Measurements from ENCODE around the gene MDN1.
"Not testable (repeated sequence)": the region's sequence is repeated elsewhere in the genome, so short reads cannot be mapped to it uniquely, and the experiment has no call there.

Gene MDN1

GRCh38 chr6:89817481-89817880, 2.1 kb downstream of the MDN1 start:
- no peak for DNase-seq (ENCODE audit: extremely low read depth in 1 of 2, low read depth in 1 of 2)

- not testable (repeated sequence) for DNase-seq (ENCODE audit: extremely low read depth in 1 of 2, low read depth in 1 of 2)
Observed at GRCh38 chr6:89813422-89813821, 6.2 kb downstream of the MDN1 start.

GRCh38 chr6:89807581-89807980, 12.0 kb downstream of the MDN1 start:
- no peak for DNase-seq (ENCODE audit: extremely low read depth in 1 of 2, low read depth in 1 of 2)

GRCh38 chr6:89805814-89806371, 13.7 kb downstream of the MDN1 start:
- DNase-seq (ENCODE audit: extremely low read depth in 1 of 2, low read depth in 1 of 2), result no peak

- no peak for DNase-seq (ENCODE audit: extremely low read depth in 1 of 2, low read depth in 1 of 2)
Observed at GRCh38 chr6:89803271-89803670, 16.3 kb downstream of the MDN1 start.

GRCh38 chr6:89799756-89800155, 19.8 kb downstream of the MDN1 start:
- DNase-seq (ENCODE audit: extremely low read depth in 1 of 2, low read depth in 1 of 2), result no peak

GRCh38 chr6:89799096-89799495, 20.5 kb downstream of the MDN1 start:
- no peak for DNase-seq (ENCODE audit: extremely low read depth in 1 of 2, low read depth in 1 of 2)

- no peak for DNase-seq (ENCODE audit: extremely low read depth in 1 of 2, low read depth in 1 of 2)
Observed at GRCh38 chr6:89797317-89797716, 22.3 kb downstream of the MDN1 start.

GRCh38 chr6:89794324-89794723, 25.3 kb downstream of the MDN1 start:
- DNase-seq (ENCODE audit: extremely low read depth in 1 of 2, low read depth in 1 of 2), result peak in 1 of 2 donors; percentile 9

- DNase-seq (ENCODE audit: extremely low read depth in 1 of 2, low read depth in 1 of 2), result no peak
Observed at GRCh38 chr6:89793586-89793985, 26.0 kb downstream of the MDN1 start.

GRCh38 chr6:89792881-89793280, 26.7 kb downstream of the MDN1 start:
- no peak for DNase-seq (ENCODE audit: extremely low read depth in 1 of 2, low read depth in 1 of 2)

- DNase-seq (ENCODE audit: extremely low read depth in 1 of 2, low read depth in 1 of 2), result no peak
Observed at GRCh38 chr6:89790403-89790802, 29.2 kb downstream of the MDN1 start.

GRCh38 chr6:89789980-89790379, 29.6 kb downstream of the MDN1 start:
- DNase-seq (ENCODE audit: extremely low read depth in 1 of 2, low read depth in 1 of 2), result no peak

GRCh38 chr6:89787660-89788328, 31.8 kb downstream of the MDN1 start:
- DNase-seq (ENCODE audit: extremely low read depth in 1 of 2, low read depth in 1 of 2), result no peak

- no peak for DNase-seq (ENCODE audit: extremely low read depth in 1 of 2, low read depth in 1 of 2)
Observed at GRCh38 chr6:89786970-89787369, 32.6 kb downstream of the MDN1 start.

- DNase-seq (ENCODE audit: extremely low read depth in 1 of 2, low read depth in 1 of 2), result no peak
Observed at GRCh38 chr6:89784838-89785237, 34.8 kb downstream of the MDN1 start.

- not testable (repeated sequence) for DNase-seq (ENCODE audit: extremely low read depth in 1 of 2, low read depth in 1 of 2)
Observed at GRCh38 chr6:89783293-89783692, 36.3 kb downstream of the MDN1 start.

GRCh38 chr6:89782222-89782621, 37.4 kb downstream of the MDN1 start:
- no peak for DNase-seq (ENCODE audit: extremely low read depth in 1 of 2, low read depth in 1 of 2)

GRCh38 chr6:89781070-89782034, 38.2 kb downstream of the MDN1 start:
- DNase-seq (ENCODE audit: extremely low read depth in 1 of 2, low read depth in 1 of 2), result no peak

- no peak for DNase-seq (ENCODE audit: extremely low read depth in 1 of 2, low read depth in 1 of 2)
Observed at GRCh38 chr6:89777455-89777854, 42.1 kb downstream of the MDN1 start.

GRCh38 chr6:89776583-89777233, 42.9 kb downstream of the MDN1 start:
- no peak for DNase-seq (ENCODE audit: extremely low read depth in 1 of 2, low read depth in 1 of 2)
